GM21367 (cell line): ENCODE data around the gene GALNT2.

Experiments
- ATAC-seq: cut with Tn5 transposase; IDR thresholded peaks from one replicate; pipeline ENCODE4 v1.9.1; 2021; ENCODE audit not compliant: unreplicated experiment

Gene GALNT2

DNA sequence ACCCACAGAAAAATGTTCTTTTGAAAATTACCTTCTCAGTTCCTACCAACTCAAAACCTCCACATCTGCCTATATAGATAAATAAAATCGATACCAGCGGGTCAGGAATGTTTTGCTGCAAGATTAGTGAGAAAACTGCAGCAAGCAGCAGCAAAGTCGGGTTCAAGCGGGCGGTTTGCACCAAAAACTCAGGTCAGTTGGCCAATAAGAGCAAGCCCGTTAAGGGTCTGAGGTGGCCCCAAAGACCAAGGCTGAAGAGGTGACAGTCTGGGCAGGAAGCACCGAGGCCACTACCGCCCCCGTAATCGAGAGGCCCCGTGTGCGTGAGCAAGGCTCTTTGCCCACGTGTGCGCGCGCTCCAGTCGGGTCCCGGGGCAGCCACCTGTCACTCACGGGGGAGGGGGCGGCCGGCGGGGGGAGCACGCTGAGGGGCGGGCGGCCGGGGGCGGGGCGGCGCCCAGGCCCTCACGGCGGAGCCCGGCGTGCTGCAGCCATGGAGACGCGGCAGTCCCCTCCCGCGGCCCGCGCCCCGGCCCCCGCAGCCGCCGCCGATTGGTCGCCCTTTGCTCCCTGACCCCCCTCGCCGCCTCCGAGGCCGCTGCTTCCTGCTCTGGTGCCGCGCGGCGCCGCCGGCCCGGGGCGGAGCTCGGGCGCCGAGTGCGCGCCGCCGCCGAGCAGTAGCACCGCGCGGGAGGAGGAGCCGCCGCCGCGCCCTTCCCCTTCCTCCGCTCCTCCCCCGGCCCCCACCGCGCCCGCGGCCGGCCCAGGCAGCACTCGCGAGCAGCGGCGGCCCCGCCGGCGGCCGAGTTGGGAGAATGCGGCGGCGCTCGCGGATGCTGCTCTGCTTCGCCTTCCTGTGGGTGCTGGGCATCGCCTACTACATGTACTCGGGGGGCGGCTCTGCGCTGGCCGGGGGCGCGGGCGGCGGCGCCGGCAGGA is at the start of gene GALNT2:
Gene GALNT2 (plus strand): TSS at position 773 of the 939 bp plus-strand sequence. CDS start 43 bp downstream, at position 816.
- ATAC-seq = peak; percentile 72

DNA sequence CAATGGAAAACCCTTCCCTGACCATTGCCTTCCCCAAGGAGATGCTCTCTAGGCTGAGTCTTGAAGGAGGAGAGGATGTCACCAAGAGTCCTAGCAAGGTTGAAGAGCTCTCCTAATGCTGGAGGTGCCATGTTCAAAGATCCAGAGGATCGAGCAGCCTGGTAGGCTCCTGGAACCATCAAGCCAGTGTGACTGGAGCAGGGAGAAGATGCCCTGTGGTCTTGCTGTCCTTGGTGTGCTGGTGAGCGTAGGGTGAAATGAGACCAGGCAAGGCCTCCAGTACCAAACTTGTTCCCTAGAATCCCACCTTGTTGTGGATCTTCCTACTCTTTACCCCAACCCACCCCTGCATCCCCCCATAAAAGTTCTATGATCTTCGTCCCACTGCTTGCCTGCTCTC is 46.6 kb upstream of the GALNT2 start:
- no peak for ATAC-seq

DNA sequence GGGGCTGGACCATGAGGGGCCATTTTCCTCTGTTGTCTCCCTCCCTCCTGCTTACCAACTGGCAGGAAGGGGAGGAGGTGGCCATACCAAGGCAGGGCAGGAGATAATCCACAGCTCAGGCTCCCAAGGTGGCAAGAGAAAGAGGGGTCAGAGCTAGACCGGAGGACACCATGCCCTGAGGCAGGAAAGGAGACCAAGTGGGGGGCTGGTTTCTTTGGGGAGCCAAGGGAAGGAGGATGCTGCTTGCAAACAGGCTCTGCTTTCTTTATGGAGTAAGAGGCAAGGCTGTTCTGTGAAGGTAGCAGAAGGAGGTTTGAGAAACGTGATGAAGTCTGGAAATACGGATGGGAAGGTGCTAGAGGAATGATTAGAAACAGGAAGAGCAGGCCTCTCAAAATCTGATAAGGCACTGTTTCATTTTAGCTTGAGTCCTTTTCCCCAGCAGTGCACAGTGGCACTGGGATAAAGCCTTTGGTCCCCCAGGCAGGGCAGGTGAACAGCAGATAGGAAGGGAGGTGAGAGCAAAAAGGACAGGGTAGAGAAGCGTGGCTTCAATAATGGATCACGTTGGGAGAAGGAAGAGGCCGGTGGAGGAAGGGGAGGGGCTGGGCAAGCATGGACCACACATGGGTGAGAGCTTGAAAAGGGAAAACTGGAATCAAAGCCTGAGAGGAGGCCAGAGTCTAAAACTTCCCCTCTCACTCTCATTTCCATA is 44.2 kb upstream of the GALNT2 start:
- ATAC-seq = no peak

DNA sequence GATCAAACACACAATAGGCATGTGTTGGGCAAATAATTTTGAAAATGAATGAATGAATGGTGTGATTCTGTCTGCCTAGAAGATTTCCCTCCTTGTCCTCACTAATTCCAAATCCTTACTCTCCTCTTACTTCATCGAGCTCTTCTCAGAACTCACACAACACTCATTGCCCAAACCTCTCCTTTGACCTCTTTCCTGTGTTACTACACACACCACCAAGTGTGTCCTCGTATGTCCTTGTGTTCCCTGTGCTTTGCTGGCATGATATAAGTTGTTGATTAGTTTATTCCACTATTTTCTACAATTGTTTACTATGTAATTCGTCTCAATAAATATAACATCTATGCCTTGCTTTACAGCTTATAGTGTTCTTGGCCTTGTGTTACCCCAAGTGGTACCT is 41.4 kb upstream of the GALNT2 start:
- ATAC-seq = no peak

DNA sequence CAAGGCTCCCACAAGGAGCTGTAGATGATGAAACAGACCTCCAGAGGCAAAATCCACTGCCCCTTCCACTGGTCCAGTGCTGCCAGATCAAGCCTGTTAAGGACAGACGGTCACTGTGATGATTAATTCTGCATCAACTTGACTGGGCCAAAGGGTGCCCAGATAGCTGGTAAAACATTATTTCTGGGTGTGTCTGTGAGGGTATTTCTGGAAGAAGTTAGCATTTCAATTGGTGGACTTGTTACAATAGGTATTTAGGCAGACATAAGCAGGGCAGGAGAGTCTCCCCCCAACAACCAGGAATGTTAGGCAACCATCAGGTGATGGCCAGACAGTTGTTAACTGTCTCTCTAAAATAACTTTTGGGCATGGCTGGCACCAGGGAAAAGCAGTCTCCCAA is 40.9 kb upstream of the GALNT2 start:
- ATAC-seq = no peak

DNA sequence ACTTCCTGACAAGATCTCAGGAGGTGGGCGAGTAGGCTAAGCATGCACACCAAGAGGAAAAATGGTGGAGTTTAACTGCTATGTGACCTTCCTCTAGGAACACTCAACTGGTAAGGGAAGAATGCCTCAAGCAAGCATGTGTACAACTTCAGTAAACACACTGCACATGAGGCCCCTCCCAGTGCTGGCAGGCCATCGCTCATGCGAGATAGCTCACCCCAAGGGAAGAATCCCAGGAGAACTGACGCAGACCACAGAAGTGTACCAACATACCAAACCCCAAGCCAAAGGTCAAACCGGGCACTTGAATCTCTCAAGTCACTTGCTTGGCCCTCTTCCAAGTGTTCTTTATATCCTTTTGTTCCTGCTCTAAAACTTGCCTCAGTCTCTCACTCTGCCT is 40.5 kb upstream of the GALNT2 start:
- no peak for ATAC-seq

DNA sequence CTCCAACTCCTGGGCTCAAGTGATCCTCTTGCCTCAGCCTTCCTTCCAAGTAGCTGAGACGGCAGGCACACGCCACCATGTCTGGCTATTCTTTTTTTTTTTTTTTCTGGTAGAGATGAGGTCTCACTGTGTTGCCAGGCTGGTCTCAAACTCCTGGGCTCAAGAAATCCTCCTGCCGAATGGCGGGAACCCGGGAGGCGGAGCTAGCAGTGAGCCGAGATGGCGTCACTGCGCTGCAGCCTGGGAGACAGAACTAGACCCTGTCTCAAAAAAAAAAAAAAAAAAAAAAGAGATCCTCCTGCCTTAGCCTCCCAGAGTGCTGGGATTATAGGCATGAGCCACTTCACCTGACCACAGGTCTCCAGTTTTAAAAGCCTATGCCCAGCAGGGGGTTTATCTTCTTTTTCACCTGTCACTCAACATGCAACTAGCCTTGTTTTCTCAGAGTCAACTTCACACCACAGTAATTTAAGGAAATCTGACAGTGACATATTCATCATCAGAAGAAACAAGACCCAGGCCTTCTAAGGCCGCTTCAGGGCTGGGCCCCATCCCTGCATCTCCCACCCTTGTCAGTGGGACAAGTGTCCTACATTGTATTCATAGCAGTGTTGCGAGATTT is 38.3 kb upstream of the GALNT2 start:
- no peak for ATAC-seq

DNA sequence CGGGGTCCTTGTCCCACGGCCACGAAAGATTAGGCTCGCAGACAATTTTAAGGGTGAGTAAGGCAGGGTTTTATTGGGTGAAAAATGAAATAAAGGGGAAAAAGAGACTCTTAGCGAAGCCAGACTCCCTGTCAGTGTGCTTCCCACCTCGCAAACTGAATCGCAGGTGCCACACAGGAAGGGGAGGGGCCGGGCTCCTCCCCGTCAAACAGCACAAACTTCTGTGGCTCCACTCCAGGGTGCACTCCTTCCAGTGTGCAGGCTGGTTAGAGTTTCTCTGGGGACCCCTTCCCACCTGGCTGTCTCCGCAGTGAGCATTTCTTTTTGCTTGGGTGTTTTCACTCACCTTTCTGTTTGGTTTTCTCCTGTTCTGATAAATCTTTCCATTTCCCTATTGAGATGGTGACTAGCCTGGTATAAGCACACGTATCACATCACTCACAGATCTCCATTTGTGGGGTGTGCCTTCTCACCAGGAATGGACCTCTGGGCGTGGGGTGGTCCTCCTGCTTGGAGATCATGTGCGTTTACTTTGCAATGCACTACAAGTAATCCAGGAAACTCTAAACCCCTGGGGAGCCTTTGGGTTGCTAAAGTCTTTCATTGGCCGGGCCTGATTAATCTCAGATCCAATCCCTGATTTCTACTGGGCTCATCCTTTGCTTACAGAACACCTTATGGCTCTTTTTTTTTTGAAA is 37.6 kb upstream of the GALNT2 start:
- no peak for ATAC-seq

DNA sequence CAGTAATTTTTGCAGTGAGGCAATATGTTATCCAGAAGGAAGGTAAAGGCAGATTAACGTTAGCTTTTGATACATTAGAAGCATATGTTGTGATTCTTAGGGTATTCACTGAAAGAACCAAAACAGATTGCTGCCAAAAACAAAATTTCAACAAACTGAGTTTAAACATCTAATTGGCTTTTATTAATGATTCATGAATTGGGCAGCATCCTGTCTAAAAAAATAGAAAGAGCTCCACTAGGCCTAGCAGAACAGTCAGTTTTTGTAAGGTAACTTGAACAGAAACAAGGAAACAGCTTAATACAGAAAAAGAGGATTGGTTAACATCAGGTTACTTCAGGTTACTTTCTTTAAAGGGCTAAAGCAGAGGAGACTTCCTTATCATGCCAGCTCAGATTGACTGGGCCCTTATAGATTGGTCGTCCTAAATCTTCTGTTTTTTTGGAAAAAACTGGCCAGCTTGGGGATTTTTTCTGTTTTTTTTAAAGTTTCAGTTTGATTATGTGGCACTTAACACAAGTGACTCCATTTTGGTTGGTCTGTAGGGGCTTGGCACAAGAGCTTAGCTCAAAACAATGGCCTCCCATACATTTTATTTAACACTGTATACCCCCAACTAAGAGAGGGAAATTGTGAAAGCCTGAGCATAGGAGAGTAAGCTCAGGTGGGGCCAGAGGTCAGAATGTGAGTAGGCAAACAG is 36.8 kb upstream of the GALNT2 start:
- no peak for ATAC-seq

DNA sequence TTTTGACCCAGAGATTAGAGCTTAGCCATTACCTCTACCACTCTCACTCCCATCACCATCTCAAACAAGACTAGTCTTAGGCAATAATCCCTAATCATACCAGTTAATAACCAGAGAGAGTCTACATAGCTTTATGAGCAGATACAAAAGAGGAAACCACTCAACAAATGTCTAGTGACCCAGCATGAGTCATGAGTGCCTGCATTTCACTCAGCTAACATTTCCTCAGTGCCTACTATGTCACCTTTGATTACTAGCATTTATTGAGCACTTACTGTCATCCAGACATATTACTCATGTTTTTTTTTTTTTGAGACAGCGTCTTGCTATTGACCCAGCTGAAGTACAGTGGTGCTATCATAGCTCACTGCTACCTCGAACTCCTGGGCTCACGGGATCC is 35.9 kb upstream of the GALNT2 start:
- ATAC-seq = no peak

DNA sequence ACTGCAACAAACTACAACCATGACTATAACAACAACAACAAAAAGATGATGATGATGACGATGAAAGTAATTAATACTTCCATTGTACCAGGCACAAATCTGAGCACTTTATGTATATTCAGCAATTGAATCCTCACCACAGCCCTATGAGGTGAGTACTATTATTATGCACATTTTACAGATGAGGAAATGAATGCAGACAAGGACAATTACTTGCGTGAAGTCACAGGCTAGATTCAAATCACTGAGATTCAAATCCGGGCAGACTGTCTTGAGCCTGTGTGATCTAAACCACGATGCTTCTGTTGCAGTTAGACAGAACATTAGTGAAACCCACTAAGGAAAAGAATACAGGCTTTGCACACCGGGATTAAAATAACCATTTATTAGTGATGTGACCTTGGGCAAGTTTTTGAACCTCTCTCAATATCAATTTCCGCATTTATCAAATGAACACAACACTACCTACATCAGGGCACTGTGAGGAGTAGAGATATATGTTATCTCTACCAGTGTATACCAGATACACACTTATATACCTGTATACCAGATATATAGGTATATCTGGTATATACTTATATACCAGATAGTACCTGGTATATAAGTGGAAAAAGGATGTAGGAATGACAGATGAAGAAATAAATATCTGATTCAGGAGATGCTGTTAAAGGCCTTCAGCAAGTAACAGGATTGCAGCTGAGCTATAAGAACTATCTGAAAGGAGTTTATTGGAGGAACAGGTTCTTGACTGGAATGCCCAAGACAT is 34.3 kb upstream of the GALNT2 start:
- ATAC-seq = no peak

DNA sequence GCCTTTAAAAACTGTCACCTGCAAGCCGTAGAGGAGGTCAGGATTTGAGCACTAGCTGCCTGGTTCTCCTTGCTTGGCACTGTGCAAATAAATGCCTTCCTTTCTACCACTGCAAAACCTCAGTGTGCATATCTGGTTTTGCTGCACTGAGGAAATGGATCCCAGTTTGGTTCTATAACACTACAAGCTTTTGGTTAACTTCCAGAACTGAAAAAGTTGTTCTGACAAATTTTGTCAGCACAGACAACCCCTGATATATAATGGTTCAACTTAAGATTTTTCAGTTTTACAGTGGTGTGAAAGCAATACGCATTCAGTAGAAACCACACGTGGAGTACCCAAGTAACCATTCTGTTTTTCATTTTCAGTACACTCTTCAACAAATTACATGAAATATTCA is 29.8 kb upstream of the GALNT2 start:
- ATAC-seq = no peak

DNA sequence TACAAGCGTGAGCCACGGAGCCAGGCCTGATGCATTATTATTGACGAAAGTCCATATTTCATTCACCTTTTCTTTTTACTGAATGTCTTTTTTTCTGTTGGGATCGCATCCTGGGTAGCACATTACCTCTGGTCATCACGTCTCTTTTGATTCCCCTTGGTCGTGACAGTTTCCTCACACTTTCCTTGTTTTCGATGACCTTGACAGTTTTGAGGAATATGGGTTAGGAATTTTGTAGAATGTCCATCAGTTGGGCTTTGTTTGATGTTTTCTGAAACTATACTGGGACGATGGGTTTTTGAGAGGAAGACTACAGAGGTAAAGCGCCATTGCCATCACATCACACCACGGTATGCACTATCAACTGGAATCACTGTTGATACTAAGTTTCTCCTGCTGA is 26.6 kb upstream of the GALNT2 start:
- ATAC-seq = no peak

DNA sequence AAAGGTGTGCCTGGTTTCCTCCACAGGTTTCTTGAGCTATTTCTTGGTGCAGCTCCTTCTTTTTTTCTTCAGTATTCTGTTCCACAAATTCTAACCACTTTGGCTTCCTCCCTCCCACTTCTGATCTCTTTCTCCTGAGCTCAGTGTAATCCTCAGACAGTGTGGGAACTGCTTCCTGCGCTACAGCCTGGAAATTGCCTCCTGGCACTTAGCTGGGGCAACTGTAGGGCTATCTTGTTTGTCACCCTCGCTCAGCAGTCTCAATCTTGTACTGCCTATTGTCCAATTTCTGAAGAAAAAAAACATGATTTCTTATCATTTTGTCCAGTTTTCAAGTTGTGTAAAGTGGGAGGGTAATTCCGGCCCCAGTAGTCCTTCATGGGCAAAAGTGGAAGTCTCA is 24.0 kb upstream of the GALNT2 start:
- no peak for ATAC-seq

DNA sequence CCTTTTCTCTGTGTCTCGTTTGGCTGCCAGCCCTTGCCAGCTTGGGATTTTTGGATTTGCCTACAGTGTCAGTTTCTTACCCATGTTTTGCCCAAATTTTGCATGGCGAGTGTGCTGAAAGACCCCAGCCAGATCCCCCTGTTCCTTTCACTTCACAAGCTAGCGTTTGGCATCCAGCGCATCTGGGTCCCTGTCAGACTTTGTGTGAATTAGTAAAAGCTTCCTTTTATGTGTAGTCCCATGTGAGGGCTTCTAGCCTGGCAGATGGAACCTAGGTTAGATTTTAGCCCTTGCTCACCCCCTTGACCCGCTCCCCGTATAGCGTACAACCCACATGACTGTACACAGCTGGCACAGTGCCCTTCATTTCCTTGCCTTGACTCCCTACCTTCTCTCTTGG is 22.3 kb upstream of the GALNT2 start:
- ATAC-seq = no peak

DNA sequence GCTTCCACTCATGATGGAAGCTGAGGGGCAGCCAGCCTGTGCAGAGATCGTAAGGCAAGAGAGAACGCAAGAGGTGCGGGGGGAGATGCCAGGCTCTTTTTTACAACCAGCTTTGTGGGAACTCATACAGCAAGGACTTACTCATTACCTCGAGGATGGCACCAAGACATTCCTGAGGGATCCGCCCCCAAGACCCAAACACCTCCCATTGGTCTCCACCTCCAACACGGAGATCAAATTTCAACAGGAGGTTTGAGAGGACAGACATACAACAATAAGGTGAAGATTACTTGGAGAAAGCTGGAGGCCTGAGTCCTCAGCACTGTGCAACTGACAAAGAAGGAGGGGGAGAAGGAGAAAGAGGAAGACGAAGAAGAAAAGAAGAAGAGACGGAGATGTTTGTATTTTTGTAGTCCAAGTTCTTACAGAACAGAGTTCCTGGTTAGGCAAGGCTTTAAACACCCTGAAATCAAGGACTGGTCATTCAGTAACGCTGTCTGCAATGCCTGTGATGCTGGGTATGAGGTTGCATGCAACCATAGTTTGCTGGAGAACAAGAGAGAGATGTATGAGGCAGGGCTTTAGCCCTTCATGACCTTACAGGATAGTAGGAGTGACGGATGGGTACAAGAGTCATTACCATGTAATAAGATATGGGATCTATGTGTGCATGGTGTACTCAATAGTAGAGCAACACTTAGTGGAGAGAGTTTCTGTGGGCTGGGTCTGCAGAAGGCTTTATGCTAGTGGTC is 19.7 kb upstream of the GALNT2 start:
- no peak for ATAC-seq

DNA sequence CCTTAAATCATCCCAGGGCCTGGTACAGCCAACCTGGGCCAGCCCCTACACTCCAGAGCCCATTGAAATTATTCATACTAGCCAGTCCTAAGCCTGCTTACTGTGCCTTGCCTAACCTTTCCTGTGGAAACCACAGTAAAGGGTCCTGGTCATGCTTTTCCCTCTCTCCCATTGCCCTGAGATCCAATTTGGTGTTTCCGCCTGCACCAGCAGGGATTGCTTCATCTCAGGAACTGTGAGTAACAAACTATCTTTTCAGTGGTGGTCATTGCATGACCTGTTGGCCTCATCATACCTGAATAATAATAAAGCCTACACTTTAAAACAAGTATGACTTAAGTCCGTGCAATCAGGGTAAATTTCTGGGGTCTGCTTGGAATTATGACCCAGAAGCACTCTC is 18.7 kb upstream of the GALNT2 start:
- no peak for ATAC-seq

DNA sequence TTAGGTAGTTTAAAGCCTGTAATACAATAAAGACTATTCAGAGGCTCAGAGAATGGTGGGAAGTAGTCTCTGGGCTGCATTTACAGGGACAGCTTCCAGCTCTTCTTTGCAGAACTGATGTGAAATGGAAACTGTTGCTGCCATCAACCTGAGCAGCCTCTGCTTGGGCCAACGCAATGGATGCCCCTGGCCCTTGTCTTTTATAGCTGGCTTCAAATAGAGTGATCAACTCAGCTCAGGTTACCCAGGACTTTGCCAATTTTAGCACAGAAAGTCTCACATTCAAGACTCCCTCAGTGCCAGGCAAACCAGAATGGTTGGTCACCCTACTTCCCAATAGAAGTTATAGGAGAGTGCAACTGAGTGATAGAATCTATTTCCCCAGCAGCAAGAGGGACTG is 18.1 kb upstream of the GALNT2 start:
- no peak for ATAC-seq

DNA sequence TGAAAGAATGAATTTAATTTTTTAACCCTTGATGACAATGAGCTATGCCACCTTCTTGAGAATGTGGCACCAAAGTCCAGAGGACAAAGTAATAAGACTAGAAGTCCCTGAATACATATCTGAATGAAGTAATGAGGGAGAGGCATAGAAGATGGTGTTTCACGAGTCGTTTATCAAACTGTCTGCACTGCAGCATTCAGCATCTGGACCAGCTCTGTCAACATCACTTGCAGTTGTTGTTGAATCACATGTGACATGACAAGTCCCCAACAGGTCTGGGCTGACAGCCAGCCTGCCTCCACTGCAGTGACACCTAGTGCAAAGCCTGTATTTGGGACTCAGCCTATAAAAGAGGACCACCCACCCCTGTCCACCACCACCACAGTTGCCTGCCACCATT is 17.3 kb upstream of the GALNT2 start:
- ATAC-seq = no peak
